IMR-90 (cell line): ENCODE results near the gene TK2. TPM values are rescaled to one million over a fixed set of nuclear protein-coding genes. Genes with fewer than 3 reads are reported as not detected.

Experiments
- ATAC-seq: fragments of 200-7000 bp; cut with Tn5 transposase; 2 replicates; pipeline ENCODE4 v1.9.1; 2020; ENCODE audit warnings: low read depth, mild to moderate bottlenecking, moderate library complexity
- BruUV-seq: library from RNA; stranded (reverse); fragments of 400-500 nt; replicated peaks from 2 replicates; lab custom pipeline; 2021; lab: Mats Ljungman, UMichigan
- CTCF ChIA-PET: fragments of 300-600 bp; formaldehyde crosslinking; extraction: SDS; loops from one replicate; lab custom pipeline; 2021; ENCODE audit warnings: antibody characterized with exemption; lab: Yijun Ruan, JAX
- POLR2A ChIA-PET: fragments of 300-600 bp; sonication (Branson Sonifier 250); formaldehyde crosslinking; loops from one replicate; lab custom pipeline; 2022; ENCODE audit warnings: antibody characterized with exemption; ENCODE audit not compliant: unreplicated experiment; lab: Charles Lee
- DNase-seq: peaks from one replicate; pipeline ENCODE4 v3.0.0; 2013
- H2AFZ ChIP-seq: replicated peaks from 2 replicates; pipeline ENCODE3; 2013; ENCODE audit warnings: low read length, mild to moderate bottlenecking; ENCODE audit not compliant: poor library complexity
- H2AK5ac ChIP-seq: 2 replicates; pipeline ENCODE4 v1.6.1; 2013; ENCODE audit warnings: low read depth, low read length, inconsistent platforms
- H2AK9ac ChIP-seq: replicated peaks from 2 replicates; pipeline ENCODE3; 2013; ENCODE audit warnings: mild to moderate bottlenecking, low read depth, low read length, moderate library complexity; ENCODE audit not compliant: poor library complexity
- H2BK120ac ChIP-seq: 2 replicates; pipeline ENCODE4 v1.6.1; 2013; ENCODE audit warnings: low read depth, low read length, inconsistent platforms
- H2BK15ac ChIP-seq: 3 replicates; pipeline ENCODE4 v1.6.1; 2013; ENCODE audit warnings: low read depth, low read length, inconsistent platforms
- H2BK20ac ChIP-seq: 2 replicates; pipeline ENCODE4 v1.6.1; 2013; ENCODE audit warnings: low read depth, mild to moderate bottlenecking, inconsistent platforms, low read length, moderate library complexity
- H2BK5ac ChIP-seq: 2 replicates; pipeline ENCODE4 v1.6.1; 2013; ENCODE audit warnings: mild to moderate bottlenecking, low read depth, low read length, inconsistent platforms; ENCODE audit not compliant: poor library complexity, severe bottlenecking
- H3K14ac ChIP-seq: replicated peaks from 2 replicates; pipeline ENCODE4 v1.6.1; 2013; ENCODE audit warnings: low read depth, low read length, inconsistent platforms
- H3K18ac ChIP-seq: 2 replicates; pipeline ENCODE4 v1.6.1; 2013; ENCODE audit warnings: low read depth, low read length, control low read depth
- H3K23ac ChIP-seq: 2 replicates; pipeline ENCODE4 v1.6.1; 2013; ENCODE audit warnings: low read depth, low read length, inconsistent platforms
- H3K27ac ChIP-seq: 2 replicates; pipeline ENCODE4 v1.5.1; 2013; ENCODE audit warnings: mild to moderate bottlenecking, control low read depth, low read length; ENCODE audit not compliant: insufficient read depth
- H3K27me3 ChIP-seq: 2 replicates; pipeline ENCODE4 v1.6.1; 2013; ENCODE audit warnings: low read length; ENCODE audit not compliant: control insufficient read depth, insufficient read depth
- H3K36me3 ChIP-seq: 2 replicates; pipeline ENCODE4 v1.6.1; 2013; ENCODE audit warnings: low read length, mixed read lengths; ENCODE audit not compliant: control insufficient read depth, insufficient read depth
- H3K4ac ChIP-seq: 2 replicates; pipeline ENCODE4 v1.6.1; 2013; ENCODE audit warnings: low read depth, low read length, inconsistent platforms
- H3K4me1 ChIP-seq: 2 replicates; pipeline ENCODE4 v1.6.1; 2013; ENCODE audit warnings: low read length, mixed read lengths; ENCODE audit not compliant: control insufficient read depth, insufficient read depth
- H3K4me2 ChIP-seq: 2 replicates; pipeline ENCODE4 v1.6.1; 2013; ENCODE audit warnings: low read depth, mild to moderate bottlenecking, control low read depth, low read length, moderate library complexity
- H3K4me3 ChIP-seq: 2 replicates; pipeline ENCODE4 v1.5.1; 2013; ENCODE audit warnings: low read depth, mild to moderate bottlenecking, control low read depth, low read length, moderate library complexity; ENCODE audit not compliant: insufficient read depth
- H3K56ac ChIP-seq: 2 replicates; pipeline ENCODE4 v1.6.1; 2013; ENCODE audit warnings: low read length, inconsistent platforms; ENCODE audit not compliant: insufficient read depth; ENCODE audit errors: extremely low read depth
- H3K79me1 ChIP-seq, 2 experiments: 2 replicates each; pipeline ENCODE4 v1.6.1; 2013; ENCODE audit warnings: low read length in 2 of 2, inconsistent platforms in 1 of 2, low read depth in 1 of 2
- H3K9ac ChIP-seq: 2 replicates; pipeline ENCODE4 v1.6.1; 2013; ENCODE audit warnings: low read depth, low read length, control low read depth
- H3K9me1 ChIP-seq: 2 replicates; pipeline ENCODE4 v1.6.1; 2013; ENCODE audit warnings: low read length, inconsistent platforms; ENCODE audit not compliant: insufficient read depth
- H3K9me3 ChIP-seq: 2 replicates; pipeline ENCODE4 v1.6.1; 2013; ENCODE audit warnings: low read length; ENCODE audit not compliant: control insufficient read depth, insufficient read depth
- H4K20me1 ChIP-seq: 2 replicates; pipeline ENCODE4 v1.6.1; 2013; ENCODE audit warnings: low read length, inconsistent platforms; ENCODE audit not compliant: insufficient read depth
- H4K5ac ChIP-seq: 2 replicates; pipeline ENCODE4 v1.6.1; 2013; ENCODE audit warnings: mild to moderate bottlenecking, low read depth, low read length, control low read depth
- H4K8ac ChIP-seq, 2 experiments: 2 replicates each; pipeline ENCODE4 v1.6.1; 2013; ENCODE audit warnings: low read depth in 2 of 2, low read length in 2 of 2, control low read depth in 1 of 2, inconsistent platforms in 1 of 2
- H4K91ac ChIP-seq: 2 replicates; pipeline ENCODE4 v1.6.1; 2013; ENCODE audit warnings: low read depth, low read length, inconsistent platforms; ENCODE audit not compliant: insufficient read depth
- BHLHE40 ChIP-seq: fragments of 150-350 bp; IDR thresholded peaks from 2 replicates; pipeline ENCODE4 v1.6.1; 2016; ENCODE audit warnings: mild to moderate bottlenecking, low read depth, low read length
- CEBPB ChIP-seq: IDR thresholded peaks from 2 replicates; pipeline ENCODE4 v1.6.1; 2012; ENCODE audit warnings: low read depth, low read length, improper control_type of control experiment
- CHD1 ChIP-seq: IDR thresholded peaks from 2 replicates; pipeline ENCODE4 v1.6.1; 2012; ENCODE audit warnings: low read depth, low read length, improper control_type of control experiment
- CTCF ChIP-seq: conservative IDR thresholded peaks from 2 replicates; pipeline ENCODE4 v1.5.1; 2012; ENCODE audit warnings: mild to moderate bottlenecking, low read depth, low read length, improper control_type of control experiment
- ELK1 ChIP-seq: fragments of 150-350 bp; IDR thresholded peaks from 2 replicates; pipeline ENCODE4 v1.6.1; 2016; ENCODE audit warnings: low read depth, mild to moderate bottlenecking, low read length, moderate library complexity, borderline replicate concordance
- FOS ChIP-seq: fragments of 150-350 bp; IDR thresholded peaks from 2 replicates; pipeline ENCODE4 v1.6.1; 2016; ENCODE audit warnings: low read depth, low read length
- MAFK ChIP-seq: IDR thresholded peaks from 2 replicates; pipeline ENCODE4 v1.6.1; 2012; ENCODE audit warnings: low read depth, low read length, improper control_type of control experiment
- MAZ ChIP-seq: IDR thresholded peaks from 2 replicates; pipeline ENCODE4 v1.6.1; 2012; ENCODE audit warnings: low read depth, mild to moderate bottlenecking, low read length, improper control_type of control experiment, moderate library complexity, borderline replicate concordance
- MXI1 ChIP-seq: IDR thresholded peaks from 2 replicates; pipeline ENCODE4 v1.6.1; 2012; ENCODE audit warnings: low read depth, mild to moderate bottlenecking, low read length, moderate library complexity, borderline replicate concordance
- NFE2L2 ChIP-seq: fragments of 150-350 bp; IDR thresholded peaks from 2 replicates; pipeline ENCODE4 v1.6.1; 2016; ENCODE audit warnings: low read depth, mild to moderate bottlenecking, low read length
- POLR2A ChIP-seq: IDR thresholded peaks from 2 replicates; pipeline ENCODE4 v1.6.1; 2012; ENCODE audit warnings: mild to moderate bottlenecking, low read depth, low read length
- RAD21 ChIP-seq: IDR thresholded peaks from 2 replicates; pipeline ENCODE4 v1.6.1; 2012; ENCODE audit warnings: low read length, improper control_type of control experiment
- RCOR1 ChIP-seq: IDR thresholded peaks from 2 replicates; pipeline ENCODE4 v1.6.1; 2012; ENCODE audit warnings: mild to moderate bottlenecking, low read length, improper control_type of control experiment; ENCODE audit not compliant: insufficient replicate concordance
- RFX5 ChIP-seq: IDR thresholded peaks from 2 replicates; pipeline ENCODE4 v1.8.0; 2012; ENCODE audit warnings: low read depth, mild to moderate bottlenecking, low read length, moderate library complexity
- SMC3 ChIP-seq: fragments of 150-350 bp; IDR thresholded peaks from 2 replicates; pipeline ENCODE4 v1.6.1; 2016; ENCODE audit warnings: low read depth, mild to moderate bottlenecking, antibody characterized with exemption, low read length, moderate library complexity
- USF2 ChIP-seq: fragments of 150-350 bp; IDR thresholded peaks from 2 replicates; pipeline ENCODE4 v1.6.1; 2017; ENCODE audit warnings: mild to moderate bottlenecking, antibody characterized with exemption, low read length, low read depth
- WGBS, 2 experiments: methylation state at CpG; one replicate each; pipeline versions ENCODE4 v1.1.5 to v1.1.7; 2013; ENCODE audit warnings: missing lambda C conversion rate in 2 of 2; ENCODE audit not compliant: insufficient read length in 1 of 2; ENCODE audit errors: extremely low coverage in 2 of 2; 5-methylcytosine and 5-hydroxymethylcytosine counted together
- dilution Hi-C: fragments of 300-500 bp; cut with HindIII; formaldehyde crosslinking; loops from one replicate; pipeline ENCODE4 v1.14.3; 2018; ENCODE audit warnings: low sequenced_read_pairs; ENCODE audit not compliant: unreplicated experiment
- in situ Hi-C: fragments of 300-500 bp; cut with MboI; formaldehyde crosslinking; loops from 3 replicates; pipeline ENCODE4 v1.14.3; 2019; ENCODE audit warnings: low sequenced_read_pairs, inconsistent platforms, mixed read lengths
- intact Hi-C: fragments of 100-400 bp; cut with micrococcal nuclease; formaldehyde crosslinking; loops from 2 replicates; pipeline ENCODE4 v1.10.0; 2022
- polyA plus RNA-seq, 3 experiments: library from polyadenylated mRNA; depleted of rRNA; stranded (reverse); fragments of >200 nt; gene quantifications; 2 replicates each; pipeline ENCODE4 v1.2.3, GENCODE V29; 2012; ENCODE audit warnings: low replicate concordance in 1 of 3
- total RNA-seq: library from RNA; depleted of rRNA; stranded (reverse); fragments of >200 nt; gene quantifications from 2 replicates; pipeline ENCODE4 v1.2.3, GENCODE V29; 2012

Gene TK2
- total and polyA plus RNA-seq, 2 of the 4 experiments (the other 2 are of a cell fraction): 14.7 to 16.5 TPM

GRCh38 chr16:66507731-66508239, 42.1 kb downstream of the TK2 start:
- ChIA-PET CTCF (interaction anchor here (0.6 kb wide), 1 partner anchor 151 kb away, joined by 3 read pairs; no protein-coding TSS in a partner anchor), POLR2A (no interaction called here)
- H3K9me1 ChIP-seq: peaks cover 18% of the 10 kb centered on the region
- whole genome bisulfite sequencing, 2 experiments: no CpG with 5 or more reads among the region's 4 CpGs
- H3K4me1 ChIP-seq: peaks cover 17% of the 10 kb centered on the region
- no peak overlapping the region for H4K91ac ChIP-seq
- H3K56ac ChIP-seq: no peak overlapping the region
- no peak overlapping the region for H3K14ac ChIP-seq
- H2BK5ac ChIP-seq: no peak overlapping the region
- H3K4me3 ChIP-seq: no peak overlapping the region
- no peak overlapping the region for H2AFZ ChIP-seq
- BruUV-seq: no TSS peak
- H3K79me1 ChIP-seq: peaks cover 0 to 7% of the 10 kb centered on the region in 2 experiments; a peak in 1 of 4 replicates
- dilution Hi-C loops (no loop called here), in situ Hi-C loops (no loop called here), intact Hi-C loops (no loop called here)
- H2AK5ac ChIP-seq: no peak overlapping the region
- no peak overlapping the region for H2BK15ac ChIP-seq
- H3K23ac ChIP-seq: no peak overlapping the region
- ATAC-seq (no peak), DNase-seq (no peak)
- no peaks in the 10 kb centered on the region for H3K9me3 ChIP-seq
- H3K27ac ChIP-seq: no peak overlapping the region
- no peak overlapping the region for H3K4ac ChIP-seq
- no peaks in the 10 kb centered on the region for H3K27me3 ChIP-seq
- peaks cover 3% of the 10 kb centered on the region; the same call in 1 of the 2 replicates for H3K36me3 ChIP-seq
- H2BK20ac ChIP-seq: no peak overlapping the region
- no peak overlapping the region for H2AK9ac ChIP-seq
- no peak overlapping the region for H3K9ac ChIP-seq
- H4K5ac ChIP-seq: no peak overlapping the region
- TF ChIP-seq RAD21 (no peak), ELK1 (no peak), MXI1 (no peak), RFX5 (no peak), CTCF (no peak), NFE2L2 (no peak), RCOR1 (no peak), SMC3 (no peak), MAZ (no peak), FOS (no peak), USF2 (no peak), BHLHE40 (no peak), CHD1 (no peak), POLR2A (no peak), CEBPB (no peak), MAFK (no peak)
- peaks cover 2% of the 10 kb centered on the region; the same call in 1 of the 2 replicates for H4K20me1 ChIP-seq
- H4K8ac ChIP-seq: no peak overlapping the region
- no peak overlapping the region for H3K4me2 ChIP-seq
- no peak overlapping the region for H3K18ac ChIP-seq
- H2BK120ac ChIP-seq: no peak overlapping the region
